Measurements from ENCODE around the gene PACC1.

Gene PACC1

DNA sequence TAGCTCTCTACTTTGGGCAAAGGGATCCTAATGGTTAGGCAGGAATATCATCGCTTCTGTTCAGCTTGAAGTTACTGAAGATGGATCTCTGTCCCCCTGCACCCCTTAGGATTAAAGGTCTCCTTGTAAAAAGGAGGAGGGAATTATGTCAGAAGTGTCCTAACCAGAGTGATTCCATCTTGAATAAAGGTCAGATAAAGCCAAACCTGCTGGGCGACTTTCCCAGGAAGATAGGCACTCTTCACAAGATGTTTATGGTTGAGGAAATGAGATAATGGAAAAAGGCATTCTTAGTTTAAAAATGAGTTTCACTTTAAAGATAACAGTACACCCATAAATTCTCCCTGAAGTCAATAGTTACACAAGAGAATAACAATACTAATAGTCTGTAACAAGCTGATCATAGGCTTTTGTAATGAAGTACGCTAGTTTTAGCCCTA lies 16.3 kb upstream of the PACC1 start:
- TF ChIP-seq, protein P1, sequence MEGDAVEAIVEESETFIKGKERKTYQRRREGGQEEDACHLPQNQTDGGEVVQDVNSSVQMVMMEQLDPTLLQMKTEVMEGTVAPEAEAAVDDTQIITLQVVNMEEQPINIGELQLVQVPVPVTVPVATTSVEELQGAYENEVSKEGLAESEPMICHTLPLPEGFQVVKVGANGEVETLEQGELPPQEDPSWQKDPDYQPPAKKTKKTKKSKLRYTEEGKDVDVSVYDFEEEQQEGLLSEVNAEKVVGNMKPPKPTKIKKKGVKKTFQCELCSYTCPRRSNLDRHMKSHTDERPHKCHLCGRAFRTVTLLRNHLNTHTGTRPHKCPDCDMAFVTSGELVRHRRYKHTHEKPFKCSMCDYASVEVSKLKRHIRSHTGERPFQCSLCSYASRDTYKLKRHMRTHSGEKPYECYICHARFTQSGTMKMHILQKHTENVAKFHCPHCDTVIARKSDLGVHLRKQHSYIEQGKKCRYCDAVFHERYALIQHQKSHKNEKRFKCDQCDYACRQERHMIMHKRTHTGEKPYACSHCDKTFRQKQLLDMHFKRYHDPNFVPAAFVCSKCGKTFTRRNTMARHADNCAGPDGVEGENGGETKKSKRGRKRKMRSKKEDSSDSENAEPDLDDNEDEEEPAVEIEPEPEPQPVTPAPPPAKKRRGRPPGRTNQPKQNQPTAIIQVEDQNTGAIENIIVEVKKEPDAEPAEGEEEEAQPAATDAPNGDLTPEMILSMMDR (conservative IDR thresholded peaks at IDR 0.05), result no peak
- peak overlapping the region; percentile 72 for H3K27ac ChIP-seq

DNA sequence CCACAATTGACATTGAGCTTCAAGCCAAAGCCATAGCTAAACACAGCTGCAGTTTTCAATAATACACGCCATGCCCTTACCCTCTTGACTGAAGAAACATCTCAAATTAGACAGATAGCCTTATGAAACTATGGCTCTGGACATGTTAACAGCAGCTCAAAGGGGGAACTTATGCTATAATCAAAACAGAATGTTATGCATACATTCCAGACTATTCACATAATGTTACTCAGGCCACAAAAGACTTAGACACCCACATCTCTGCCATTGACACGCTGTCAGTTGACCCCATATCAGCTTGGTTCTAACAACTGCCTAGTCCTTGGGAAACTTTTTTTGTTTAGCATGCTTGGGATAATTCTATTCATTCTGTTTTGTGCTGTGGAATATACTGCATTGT lies 15.7 kb upstream of the PACC1 start:
- H3K27ac ChIP-seq, result peak overlapping the region; percentile 72; the same call in 1 of the 2 replicates
- TF ChIP-seq, protein P1 (conservative IDR thresholded peaks at IDR 0.05), result no peak

DNA sequence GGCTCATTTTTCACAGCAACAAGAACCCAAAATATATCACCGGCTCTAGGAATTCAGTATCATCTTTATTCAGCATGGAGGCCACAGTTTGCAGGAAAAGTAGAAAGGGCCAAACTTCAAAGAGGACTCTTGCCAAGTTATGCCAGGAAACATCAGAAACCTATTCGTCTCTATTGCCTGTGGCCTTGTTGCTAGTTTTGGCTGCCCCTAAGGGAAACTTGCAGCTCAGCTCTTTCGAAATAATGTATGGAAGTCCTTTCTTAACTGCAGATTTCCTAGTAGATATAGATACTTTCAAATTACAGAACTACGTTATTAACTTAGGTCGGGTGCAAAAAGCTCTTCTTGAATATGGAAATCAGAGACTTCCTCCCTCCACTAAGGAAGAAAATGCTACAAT lies 13.8 kb upstream of the PACC1 start:
- H3K27ac ChIP-seq, result no peak overlapping the region
- TF ChIP-seq, protein P1 (conservative IDR thresholded peaks at IDR 0.05), result no peak

DNA sequence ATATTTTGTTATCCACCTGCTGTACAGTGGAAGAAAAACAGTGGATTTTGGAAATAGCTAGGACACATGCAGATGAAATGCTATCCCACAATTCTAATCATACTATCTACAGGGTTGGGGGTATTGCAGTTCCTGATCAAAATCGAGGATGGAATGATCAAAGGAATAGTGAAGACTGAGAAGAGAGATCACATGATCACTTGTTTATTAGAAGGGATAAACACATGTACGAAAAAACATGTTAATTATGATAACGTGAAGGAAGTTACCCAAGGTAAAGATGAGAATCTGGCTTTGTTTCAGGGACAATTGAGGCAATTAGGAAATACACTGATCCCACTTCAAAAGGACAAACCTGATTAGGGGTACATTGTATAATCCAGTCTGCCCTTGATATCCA lies 9.2 kb upstream of the PACC1 start:
- TF ChIP-seq, protein P1 (conservative IDR thresholded peaks at IDR 0.05), result no peak
- H3K27ac ChIP-seq, result no peak overlapping the region

DNA sequence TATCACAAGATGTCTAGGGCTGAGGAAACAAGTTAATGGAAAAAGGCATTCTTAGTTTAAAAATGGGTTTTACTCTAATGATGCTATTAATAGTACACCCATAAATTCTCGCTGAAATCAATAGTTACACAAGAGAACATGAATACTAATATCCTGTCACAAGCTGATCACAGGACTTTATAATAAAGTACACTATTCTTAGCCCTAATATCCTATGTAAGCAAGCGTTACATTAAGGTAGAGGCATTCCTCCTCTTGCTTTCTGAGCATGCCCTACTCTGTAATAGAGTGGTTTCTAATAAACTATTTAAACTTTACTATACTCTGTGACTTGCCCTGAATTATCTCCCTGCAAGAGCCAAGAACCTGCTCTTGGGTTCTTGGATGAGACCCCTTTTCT lies 6.5 kb upstream of the PACC1 start:
- TF ChIP-seq, protein P1 (conservative IDR thresholded peaks at IDR 0.05), result no peak
- H3K27ac ChIP-seq, result no peak overlapping the region

DNA sequence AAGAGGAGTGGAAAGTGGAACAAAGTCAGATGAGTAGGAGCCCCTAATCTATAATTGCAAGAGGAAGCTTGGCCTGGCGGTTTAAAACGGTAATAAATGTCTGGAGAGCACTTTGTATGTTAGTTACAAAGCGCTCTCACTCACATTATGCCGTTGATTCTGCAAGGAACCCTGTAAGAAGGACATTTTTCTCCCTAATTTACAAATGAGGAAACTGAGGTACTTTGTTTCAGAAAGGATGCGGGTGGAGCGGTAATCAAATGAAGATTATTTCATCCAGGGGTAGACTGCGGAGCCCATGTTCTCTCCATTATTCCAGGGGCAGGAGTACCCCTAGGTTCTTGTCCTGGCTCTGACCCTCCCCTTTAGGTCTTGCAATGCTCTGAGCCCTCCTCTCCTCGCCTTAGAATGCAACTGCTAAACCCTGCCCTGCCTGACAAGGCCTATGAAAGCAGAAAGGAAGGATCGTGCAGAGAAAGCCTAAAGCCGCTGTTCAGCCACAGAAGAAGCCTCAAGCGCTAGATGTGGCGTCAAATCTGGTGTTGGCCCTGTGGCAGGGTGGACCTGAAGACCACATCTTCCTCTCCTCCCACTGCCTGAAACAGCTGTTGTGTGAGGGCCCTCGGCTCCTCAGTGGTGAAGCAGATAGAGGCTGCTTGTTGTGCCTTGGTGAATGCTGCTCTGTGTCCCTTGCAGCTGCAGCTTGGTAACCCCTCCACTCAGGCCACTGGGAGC lies 588 bp upstream of the PACC1 start:
- TF ChIP-seq, protein P1 (conservative IDR thresholded peaks at IDR 0.05), result no peak

DNA sequence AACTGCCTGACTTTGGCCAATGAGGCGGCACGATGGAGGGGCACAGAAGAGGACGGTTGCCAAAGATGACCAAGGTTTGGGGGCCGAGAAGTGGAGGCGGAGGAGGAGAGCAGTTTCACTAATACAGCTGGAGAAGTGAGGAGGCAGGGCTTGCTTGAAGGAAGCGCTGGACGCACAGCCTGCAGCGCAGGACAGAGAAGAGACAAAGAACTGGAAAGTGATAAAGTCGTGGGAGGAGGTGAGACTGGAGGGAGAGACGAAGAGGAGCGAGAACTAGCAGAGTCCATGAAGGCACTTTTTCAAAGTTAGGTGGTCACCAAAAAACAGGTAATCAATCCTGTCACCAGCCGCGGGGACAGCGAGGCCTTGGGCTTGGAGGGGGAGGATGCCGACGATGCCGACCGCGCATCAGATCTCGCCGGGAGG lies 771 bp downstream of the PACC1 start:
- H3K27ac ChIP-seq, result peak overlapping the region; percentile 78

More for the DNA sequence above, 588 bp upstream of the PACC1 start:
- H3K27ac ChIP-seq, result peak overlapping the region; percentile 78

More for the DNA sequence above, 771 bp downstream of the PACC1 start:
- TF ChIP-seq, protein P1 (conservative IDR thresholded peaks at IDR 0.05), result no peak
